Upper lobe of left lung (tissue), 6 donors: ENCODE measurements around the gene SRPK2. TPM values are rescaled to one million over a fixed set of nuclear protein-coding genes. Genes with fewer than 3 reads are reported as not detected.

Experiments
- ATAC-seq, 2 donors: fragments of 200-7000 bp; cut with Tn5 transposase; one replicate each; pipeline ENCODE4 v1.9.1; 2022; ENCODE audit warnings: mild to moderate bottlenecking in 2 of 2, moderate library complexity in 2 of 2; ENCODE audit not compliant: low FRiP score in 2 of 2
- DNase-seq, 2 donors: peaks; one replicate each; pipeline ENCODE4 v3.0.0-alpha.2; 2019 to 2020
- H3K27ac ChIP-seq, 4 donors: fragments of 200-600 bp; sonication (generic); one replicate each; pipeline ENCODE4 v1.5.1; 2016 to 2019
- H3K27me3 ChIP-seq, 4 donors: fragments of 200-600 bp; sonication (generic); one replicate each; pipeline ENCODE4 v1.5.1; 2017 to 2019
- H3K36me3 ChIP-seq, 4 donors: fragments of 200-600 bp; sonication (generic); one replicate each; pipeline ENCODE4 v1.5.1; 2016 to 2019
- H3K4me1 ChIP-seq, 4 donors: fragments of 200-600 bp; sonication (generic); one replicate each; pipeline ENCODE4 v1.5.1; 2018 to 2019
- H3K4me3 ChIP-seq, 4 donors: fragments of 200-600 bp; sonication (generic); one replicate each; pipeline ENCODE4 v1.5.1; 2017 to 2019; ENCODE audit warnings: mild to moderate bottlenecking in 2 of 4, moderate library complexity in 1 of 4
- H3K9me3 ChIP-seq, 4 donors: fragments of 200-600 bp; sonication (generic); one replicate each; pipeline ENCODE4 v1.5.1; 2018 to 2019
- CTCF ChIP-seq, 6 experiments: fragments of 450-650 bp in 4 of 6; fragments of 200-600 bp in 2 of 6; sonication (generic) in 2 of 6; IDR thresholded peaks; one replicate each; pipeline ENCODE4 v1.5.1; 2016 to 2019; ENCODE audit warnings: antibody characterized with exemption in 6 of 6
- EP300 ChIP-seq, 4 donors: sonication (generic); formaldehyde crosslinking; IDR thresholded peaks; one replicate each; pipeline ENCODE4 v1.5.1; 2017; ENCODE audit warnings: antibody characterized with exemption in 4 of 4, control low read depth in 2 of 4
- POLR2A ChIP-seq, 4 donors: fragments of 450-650 bp; IDR thresholded peaks; one replicate each; pipeline ENCODE4 v1.5.1; 2016 to 2017; ENCODE audit warnings: antibody characterized with exemption in 4 of 4, mild to moderate bottlenecking in 2 of 4
- POLR2AphosphoS5 ChIP-seq, 2 donors: sonication (generic); formaldehyde crosslinking; IDR thresholded peaks; one replicate each; pipeline ENCODE4 v1.5.1; 2017; ENCODE audit warnings: antibody characterized with exemption in 2 of 2
- WGBS, 2 donors: methylation state at CpG; one replicate each; pipeline ENCODE4 v1.1.5; 2017 to 2018; 5-methylcytosine and 5-hydroxymethylcytosine counted together
- total RNA-seq, 6 donors: library from RNA; depleted of rRNA in 4 of 6; stranded (reverse); fragments of >200 nt in 4 of 6; gene quantifications; one replicate each; pipeline versions ENCODE4 v1.1.0 to v1.2.1, GENCODE V29; 2016 to 2021
- donor health status: DM: no; HTN: no; CAD: no; lungs with moderate emphysema.
- donor health status: DM: no; HTN: yes; CAD: no; lungs with severe emphysema.

SRPK2 gene
- total RNA-seq, 6 donors from 2014 or later = 29.6 to 55.6 (median 45.6) TPM

GRCh38 chr7:105285118-105285874, 103.4 kb downstream of the SRPK2 start:
- TF ChIP-seq CTCF (IDR thresholded peaks at IDR 0.05) (no peak), POLR2A (IDR thresholded peaks at IDR 0.05) (no peak), POLR2AphosphoS5 (IDR thresholded peaks at IDR 0.05) (no peak), EP300 (IDR thresholded peaks at IDR 0.05) (no peak)
- no peak overlapping the region for H3K27ac ChIP-seq
- no peaks in the 10 kb centered on the region for H3K4me1 ChIP-seq
- 84 to 96% methylated on average over 12 of the region's 12 CpGs for WGBS, 2 donors
- H3K36me3 ChIP-seq = no peaks in the 10 kb centered on the region
- H3K4me3 ChIP-seq = no peak overlapping the region
- H3K27me3 ChIP-seq = no peaks in the 10 kb centered on the region
- no peaks in the 10 kb centered on the region for H3K9me3 ChIP-seq
- ATAC-seq = no peak
- no peak for DNase-seq

GRCh38 chr7:105284014-105284413, 104.7 kb downstream of the SRPK2 start:
- 83 to 84% methylated on average over 6 of the region's 6 CpGs for WGBS, 2 donors
- no peak for TF ChIP-seq POLR2AphosphoS5 (IDR thresholded peaks at IDR 0.05)
- DNase-seq (no peak), ATAC-seq (no peak)
- Histone ChIP-seq H3K4me1 (no peaks in the 10 kb centered on the region), H3K27me3 (no peaks in the 10 kb centered on the region), H3K4me3 (no peak overlapping the region), H3K9me3 (no peaks in the 10 kb centered on the region), H3K27ac (no peak overlapping the region), H3K36me3 (no peaks in the 10 kb centered on the region)

GRCh38 chr7:105281966-105282365, 106.8 kb downstream of the SRPK2 start:
- Histone ChIP-seq H3K27me3 (no peaks in the 10 kb centered on the region), H3K27ac (no peak overlapping the region), H3K9me3 (no peaks in the 10 kb centered on the region), H3K36me3 (no peaks in the 10 kb centered on the region), H3K4me3 (no peak overlapping the region), H3K4me1 (no peaks in the 10 kb centered on the region)
- 90 to 96% methylated on average over 2 of the region's 2 CpGs for WGBS, 2 donors
- no peak for TF ChIP-seq CTCF (IDR thresholded peaks at IDR 0.05)
- TF ChIP-seq POLR2AphosphoS5 (IDR thresholded peaks at IDR 0.05) = no peak
- no peak for TF ChIP-seq EP300 (IDR thresholded peaks at IDR 0.05)
- no peak for TF ChIP-seq POLR2A (IDR thresholded peaks at IDR 0.05)
- ATAC-seq (no peak), DNase-seq (no peak)

GRCh38 chr7:105279688-105280007, 109.1 kb downstream of the SRPK2 start:
- ATAC-seq (no peak), DNase-seq (no peak)
- WGBS, 2 donors = 76 to 83% methylated on average over 1 of the region's 1 CpG
- Histone ChIP-seq H3K4me3 (no peak overlapping the region), H3K27me3 (no peaks in the 10 kb centered on the region), H3K4me1 (no peaks in the 10 kb centered on the region), H3K9me3 (no peaks in the 10 kb centered on the region), H3K36me3 (peaks cover 0 to 4% (median 0%) of the 10 kb centered on the region in 4 donors), H3K27ac (no peak overlapping the region)
- TF ChIP-seq POLR2AphosphoS5 (IDR thresholded peaks at IDR 0.05) (no peak), EP300 (IDR thresholded peaks at IDR 0.05) (no peak), POLR2A (IDR thresholded peaks at IDR 0.05) (no peak), CTCF (IDR thresholded peaks at IDR 0.05) (no peak)

- ATAC-seq (no peak), DNase-seq (peak in 1 of 2 donors; percentile 31)
- Histone ChIP-seq H3K4me3 (no peak overlapping the region), H3K9me3 (no peaks in the 10 kb centered on the region), H3K27me3 (no peaks in the 10 kb centered on the region), H3K27ac (no peak overlapping the region), H3K36me3 (peaks cover 0 to 4% (median 0%) of the 10 kb centered on the region in 4 donors), H3K4me1 (no peaks in the 10 kb centered on the region)
- 72 to 78% methylated on average over 8 of the region's 8 CpGs for WGBS, 2 donors
- no peak for TF ChIP-seq CTCF (IDR thresholded peaks at IDR 0.05)
- TF ChIP-seq EP300 (IDR thresholded peaks at IDR 0.05) = no peak
- TF ChIP-seq POLR2A (IDR thresholded peaks at IDR 0.05) = no peak
- TF ChIP-seq POLR2AphosphoS5 (IDR thresholded peaks at IDR 0.05) = no peak
Observed at GRCh38 chr7:105278973-105279687, 109.6 kb downstream of the SRPK2 start.
